Breast epithelium (tissue), 4 donors: ENCODE data around the gene SPATA7. TPM values are rescaled to one million over a fixed set of nuclear protein-coding genes. Genes with fewer than 3 reads are reported as not detected.
"Not testable (repeated sequence)": the region's sequence is repeated elsewhere in the genome, so short reads cannot be mapped to it uniquely, and the experiment has no call there.

Experiments
- DNase-seq, 2 donors: peaks; one replicate each; pipeline ENCODE4 v3.0.0-alpha.2; 2019; ENCODE audit warnings: low spot score in 2 of 2
- H3K27ac ChIP-seq, 2 donors: fragments of 200-600 bp; sonication (generic) in 1 of 2; one replicate each; pipeline ENCODE4 v1.5.1; 2016 to 2019; ENCODE audit warnings: mild to moderate bottlenecking in 1 of 2
- H3K27me3 ChIP-seq, 2 donors: fragments of 200-600 bp; sonication (generic) in 1 of 2; one replicate each; pipeline versions ENCODE4 v1.5.1 to v1.6.0; 2017 to 2019; ENCODE audit warnings: control low read depth in 1 of 2, mild to moderate bottlenecking in 1 of 2
- H3K36me3 ChIP-seq: fragments of 200-600 bp; one replicate; pipeline ENCODE4 v1.5.1; 2019
- H3K4me1 ChIP-seq, 2 donors: fragments of 200-600 bp; sonication (generic); one replicate each; pipeline ENCODE4 v1.5.1; 2016 to 2019; ENCODE audit warnings: control low read depth in 1 of 2
- H3K4me3 ChIP-seq, 3 donors: fragments of 200-600 bp; sonication (generic); 1 replicate in 2 of 3; 2 replicates in 1 of 3; pipeline ENCODE4 v1.5.1; 2016 to 2019; ENCODE audit warnings: mild to moderate bottlenecking in 3 of 3, moderate library complexity in 2 of 3
- H3K9me3 ChIP-seq, 2 donors: fragments of 200-600 bp; sonication (generic) in 1 of 2; one replicate each; pipeline ENCODE4 v1.5.1; 2016 to 2019; ENCODE audit warnings: control low read depth in 1 of 2
- CTCF ChIP-seq, 3 donors: fragments of 450-650 bp; IDR thresholded peaks; one replicate each; pipeline ENCODE4 v1.5.1; 2016 to 2017; ENCODE audit warnings: antibody characterized with exemption in 3 of 3, mild to moderate bottlenecking in 3 of 3, moderate library complexity in 3 of 3
- POLR2A ChIP-seq: fragments of 450-650 bp; IDR thresholded peaks from one replicate; pipeline ENCODE4 v1.6.1; 2016; ENCODE audit warnings: antibody characterized with exemption, mild to moderate bottlenecking, moderate library complexity
- POLR2AphosphoS5 ChIP-seq, 3 donors: sonication (generic); formaldehyde crosslinking; IDR thresholded peaks; one replicate each; pipeline ENCODE4 v1.6.1; 2017; ENCODE audit warnings: antibody characterized with exemption in 3 of 3
- intact Hi-C: fragments of 100-400 bp; cut with DNase I; formaldehyde crosslinking; loops from one replicate; pipeline ENCODE4 v1.15.1; 2023; ENCODE audit warnings: low total_unique reads
- total RNA-seq, 3 donors: library from RNA; depleted of rRNA; stranded (reverse); fragments of >200 nt; gene quantifications; one replicate each; pipeline ENCODE4 v1.1.0, GENCODE V29; 2016

Gene SPATA7
- total RNA-seq, 3 donors from 2014 or later = 15.7 to 40.7 (median 23.3) TPM

GRCh38 chr14:88363644-88364043 lies 21.8 kb upstream of the SPATA7 start:
- Histone ChIP-seq H3K4me1 (no peaks in the 10 kb centered on the region), H3K27me3 (no peaks in the 10 kb centered on the region), H3K36me3 (no peaks in the 10 kb centered on the region), H3K27ac (no peak overlapping the region), H3K9me3 (no peaks in the 10 kb centered on the region), H3K4me3 (no peak overlapping the region)
- intact Hi-C loops = no loop called here
- TF ChIP-seq POLR2AphosphoS5 (IDR thresholded peaks at IDR 0.05) (no peak), POLR2A (no peak), CTCF (IDR thresholded peaks at IDR 0.05) (no peak)
- no peak for DNase-seq

- DNase-seq = no peak
- TF ChIP-seq CTCF (IDR thresholded peaks at IDR 0.05) (no peak), POLR2AphosphoS5 (IDR thresholded peaks at IDR 0.05) (no peak), POLR2A (no peak)
- Histone ChIP-seq H3K27ac (no peak overlapping the region), H3K4me3 (no peak overlapping the region), H3K36me3 (no peaks in the 10 kb centered on the region), H3K27me3 (no peaks in the 10 kb centered on the region), H3K9me3 (no peaks in the 10 kb centered on the region), H3K4me1 (no peaks in the 10 kb centered on the region)
- intact Hi-C loops = no loop called here
Observed at GRCh38 chr14:88364710-88365413, 20.6 kb upstream of the SPATA7 start.

- H3K4me3 ChIP-seq = no peak overlapping the region
- no peak overlapping the region for H3K27ac ChIP-seq
- H3K4me1 ChIP-seq = no peaks in the 10 kb centered on the region
- no peaks in the 10 kb centered on the region for H3K36me3 ChIP-seq
- TF ChIP-seq POLR2AphosphoS5 (IDR thresholded peaks at IDR 0.05) = no peak
- no peak for TF ChIP-seq POLR2A
- no peak for TF ChIP-seq CTCF (IDR thresholded peaks at IDR 0.05)
- intact Hi-C loops = no loop called here
- no peak for DNase-seq
- H3K27me3 ChIP-seq = no peaks in the 10 kb centered on the region
- no peaks in the 10 kb centered on the region for H3K9me3 ChIP-seq
Observed at GRCh38 chr14:88369496-88369895, 16.0 kb upstream of the SPATA7 start.

GRCh38 chr14:88379706-88380343 lies 5.6 kb upstream of the SPATA7 start:
- peaks cover 0 to 6% of the 10 kb centered on the region in 2 donors for H3K9me3 ChIP-seq
- no peaks in the 10 kb centered on the region for H3K36me3 ChIP-seq
- intact Hi-C loops = no loop called here
- no peaks in the 10 kb centered on the region for H3K4me1 ChIP-seq
- no peak overlapping the region for H3K4me3 ChIP-seq
- H3K27ac ChIP-seq = no peak overlapping the region
- TF ChIP-seq CTCF (IDR thresholded peaks at IDR 0.05) = no peak
- no peak for TF ChIP-seq POLR2A
- TF ChIP-seq POLR2AphosphoS5 (IDR thresholded peaks at IDR 0.05) = no peak
- no peaks in the 10 kb centered on the region for H3K27me3 ChIP-seq
- no peak for DNase-seq

GRCh38 chr14:88380405-88380804 lies 5.1 kb upstream of the SPATA7 start:
- H3K9me3 ChIP-seq = peaks cover 0 to 6% of the 10 kb centered on the region in 2 donors
- intact Hi-C loops = no loop called here
- DNase-seq = no peak
- no peak overlapping the region for H3K27ac ChIP-seq
- TF ChIP-seq POLR2A (no peak), POLR2AphosphoS5 (IDR thresholded peaks at IDR 0.05) (no peak), CTCF (IDR thresholded peaks at IDR 0.05) (no peak)
- no peaks in the 10 kb centered on the region for H3K4me1 ChIP-seq
- H3K27me3 ChIP-seq = no peaks in the 10 kb centered on the region
- H3K4me3 ChIP-seq = no peak overlapping the region
- H3K36me3 ChIP-seq = no peaks in the 10 kb centered on the region

- intact Hi-C loops = not testable (repeated sequence)
Observed at GRCh38 chr14:88381634-88382033, 3.8 kb upstream of the SPATA7 start.

More at GRCh38 chr14:88381634-88382033, 3.8 kb upstream of the SPATA7 start:
- not testable (repeated sequence) for H3K36me3 ChIP-seq, DNase-seq, H3K4me1 ChIP-seq, H3K9me3 ChIP-seq, H3K4me3 ChIP-seq, H3K27me3 ChIP-seq, H3K27ac ChIP-seq
